HK-2 (cell line): Measurements from ENCODE around the gene GUCY2C.
"Not testable (repeated sequence)": the region's sequence is repeated elsewhere in the genome, so short reads cannot be mapped to it uniquely, and the experiment has no call there.

Experiments used
- DNase-seq: peaks from one replicate; pipeline ENCODE4 v3.0.0-alpha.2; 2018; ENCODE audit not compliant: unreplicated experiment

GUCY2C gene

GRCh38 chr12:14696265-14696741, at the start of gene GUCY2C:
Gene GUCY2C, minus strand, starts transcription at chr12:14696599. Its CDS starts 151 bp downstream, at chr12:14696448.
- no peak for DNase-seq

- DNase-seq: no peak
Observed at GRCh38 chr12:14743061-14743460, 46.7 kb upstream of the GUCY2C start.

- no peak for DNase-seq
Observed at GRCh38 chr12:14741942-14742341, 45.5 kb upstream of the GUCY2C start.

GRCh38 chr12:14741153-14741552, 44.8 kb upstream of the GUCY2C start:
- peak; percentile 19 for DNase-seq

- not testable (repeated sequence) for DNase-seq
Observed at GRCh38 chr12:14736441-14736840, 40.0 kb upstream of the GUCY2C start.

DNA sequence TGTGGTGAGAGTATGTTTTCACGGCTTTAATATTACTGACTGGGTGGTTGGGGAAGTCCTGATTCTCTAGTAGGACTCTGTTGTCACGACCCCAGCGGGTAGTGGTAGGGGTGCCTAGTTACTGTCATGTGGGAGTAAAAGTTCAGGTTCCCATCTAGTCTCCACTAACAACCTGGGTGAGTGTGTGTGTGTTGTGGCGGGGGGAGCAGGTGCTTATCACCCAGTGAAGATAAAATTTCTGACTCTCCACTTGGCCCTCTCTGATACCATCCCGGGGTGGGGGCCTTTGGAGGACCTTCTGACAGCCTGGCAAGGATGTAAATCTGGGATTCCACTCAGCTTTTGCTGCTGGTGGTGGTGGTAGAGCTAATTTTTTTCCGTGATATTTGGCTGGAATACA, 35.4 kb upstream of the GUCY2C start:
- no peak for DNase-seq

DNA sequence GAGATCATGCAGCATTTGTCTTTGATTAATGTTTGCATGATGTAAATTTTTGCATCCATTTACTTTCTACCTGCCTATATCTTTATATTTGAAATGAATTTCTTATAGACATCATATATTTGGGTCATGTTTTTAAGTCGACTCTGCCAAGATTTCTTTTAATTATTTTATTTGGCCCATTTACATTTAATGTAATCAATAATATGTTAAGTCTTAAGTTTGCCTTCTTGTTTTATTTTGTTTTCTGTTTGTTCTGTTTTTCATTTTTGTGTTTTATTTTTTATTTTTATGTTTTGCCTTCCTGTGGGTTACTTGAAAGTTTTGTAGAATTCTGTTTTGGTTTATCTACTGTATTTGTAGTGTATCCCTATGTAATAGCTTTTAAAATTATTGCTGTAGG, 33.2 kb upstream of the GUCY2C start:
- DNase-seq: no peak

DNA sequence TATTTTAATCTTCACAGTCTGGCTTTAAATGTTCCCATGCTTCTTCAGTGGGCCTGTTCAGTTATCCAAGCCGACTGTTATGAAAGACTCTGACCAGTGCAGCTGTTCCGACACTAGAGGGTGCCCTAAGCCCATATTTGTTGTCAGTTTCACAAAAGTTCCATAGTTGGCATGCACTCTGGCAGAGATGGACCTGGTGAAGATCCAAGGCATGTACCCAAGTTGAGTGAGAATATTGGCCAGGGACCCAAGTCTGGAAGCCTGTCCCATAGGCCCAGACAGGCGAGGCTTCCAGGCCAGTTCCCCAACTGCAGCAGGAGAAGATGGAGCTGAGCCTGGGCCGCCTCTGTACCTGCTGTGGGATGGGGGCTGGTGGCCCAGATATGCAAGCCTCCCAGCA, 27.4 kb upstream of the GUCY2C start:
- peak; percentile 18 for DNase-seq

- no peak for DNase-seq
Observed at GRCh38 chr12:14716848-14717444, 20.5 kb upstream of the GUCY2C start.

DNA sequence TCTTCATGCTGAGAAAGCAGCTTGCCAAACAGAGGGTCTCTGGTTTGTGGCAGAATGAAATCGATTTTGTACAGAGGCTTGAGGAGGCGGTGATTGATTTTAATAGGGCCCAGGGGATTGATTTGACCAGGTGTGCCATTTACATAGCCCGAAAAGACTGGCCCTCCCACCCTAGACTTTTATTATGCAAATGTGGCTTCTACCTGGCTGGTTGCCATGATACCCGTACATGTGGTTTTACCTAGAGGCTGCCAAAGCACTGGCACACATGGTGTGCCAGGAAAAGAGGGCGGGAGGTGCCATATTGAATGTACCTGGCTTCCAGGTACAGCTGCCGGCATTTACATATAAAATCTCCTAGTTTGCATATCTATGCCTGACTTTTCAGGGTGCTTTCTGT, 18.0 kb upstream of the GUCY2C start:
- DNase-seq: no peak

GRCh38 chr12:14710632-14711320, 14.4 kb upstream of the GUCY2C start:
- DNase-seq: no peak

GRCh38 chr12:14701809-14702568, 5.6 kb upstream of the GUCY2C start:
- DNase-seq: no peak

DNA sequence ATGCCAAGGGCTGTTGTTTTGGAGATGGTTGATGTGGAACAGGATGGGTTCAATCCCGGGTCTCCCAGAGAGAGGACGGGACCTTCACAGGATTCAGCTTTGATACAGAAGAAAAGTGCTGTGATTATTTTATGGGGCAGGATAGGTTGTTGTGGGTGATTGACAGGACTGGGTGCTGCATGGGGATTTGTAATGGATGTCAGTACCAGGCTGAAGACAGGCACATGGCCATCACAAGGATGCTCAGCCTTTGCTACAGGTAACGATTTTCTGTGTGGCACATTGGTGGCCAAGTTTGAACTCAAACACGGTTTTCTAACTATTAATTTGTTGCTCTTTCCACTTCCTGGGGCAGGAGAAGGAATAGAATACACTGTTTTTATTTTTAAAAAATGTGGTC, 4.5 kb upstream of the GUCY2C start:
- no peak for DNase-seq

DNA sequence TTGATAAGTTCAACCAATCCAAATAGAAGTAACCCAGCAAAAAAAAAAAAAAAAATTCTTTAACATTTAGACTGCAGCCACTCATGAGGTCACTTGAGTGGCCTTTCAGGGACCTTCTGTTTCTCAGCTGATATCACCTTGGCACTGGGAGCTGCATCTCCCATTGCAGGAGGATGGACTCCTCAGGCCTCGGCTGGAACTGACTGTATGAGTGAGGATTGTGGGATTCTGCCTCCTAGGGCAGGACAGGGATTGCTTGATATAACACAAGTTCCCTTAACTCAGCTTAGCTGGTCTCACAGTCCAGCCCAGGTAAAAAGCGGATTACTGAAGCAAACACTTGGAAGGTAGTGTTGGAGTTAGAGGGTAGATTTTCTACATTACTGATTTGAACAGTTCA, 3.5 kb upstream of the GUCY2C start:
- DNase-seq: no peak

- no peak for DNase-seq
Observed at GRCh38 chr12:14698555-14698954, 2.2 kb upstream of the GUCY2C start.

DNA sequence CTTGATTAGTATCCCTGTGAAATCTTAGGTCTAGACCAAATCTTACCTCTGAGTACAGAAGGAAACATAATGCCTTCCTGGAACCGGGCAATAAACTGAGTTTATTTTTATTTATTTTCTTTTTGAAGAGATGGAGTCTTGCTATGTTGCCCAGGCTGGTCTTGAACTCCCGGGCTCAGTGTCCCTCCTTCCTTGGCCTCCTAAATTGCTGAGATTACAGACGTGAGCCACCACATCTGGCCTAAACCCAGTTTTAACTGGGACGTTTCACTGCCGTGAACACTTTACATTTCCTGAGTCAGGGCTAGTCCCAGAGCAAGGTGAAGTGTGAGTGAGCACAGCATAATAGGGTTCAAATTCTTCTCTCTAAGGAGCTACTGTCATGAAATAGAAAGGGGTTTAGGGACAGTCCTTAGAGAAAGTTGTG, 671 bp downstream of the GUCY2C start:
- DNase-seq: no peak

GRCh38 chr12:14694970-14695369, 1.4 kb downstream of the GUCY2C start:
- DNase-seq: no peak

- no peak for DNase-seq
Observed at GRCh38 chr12:14694145-14694714, 2.2 kb downstream of the GUCY2C start.

GRCh38 chr12:14693116-14693515, 3.3 kb downstream of the GUCY2C start:
- no peak for DNase-seq

DNA sequence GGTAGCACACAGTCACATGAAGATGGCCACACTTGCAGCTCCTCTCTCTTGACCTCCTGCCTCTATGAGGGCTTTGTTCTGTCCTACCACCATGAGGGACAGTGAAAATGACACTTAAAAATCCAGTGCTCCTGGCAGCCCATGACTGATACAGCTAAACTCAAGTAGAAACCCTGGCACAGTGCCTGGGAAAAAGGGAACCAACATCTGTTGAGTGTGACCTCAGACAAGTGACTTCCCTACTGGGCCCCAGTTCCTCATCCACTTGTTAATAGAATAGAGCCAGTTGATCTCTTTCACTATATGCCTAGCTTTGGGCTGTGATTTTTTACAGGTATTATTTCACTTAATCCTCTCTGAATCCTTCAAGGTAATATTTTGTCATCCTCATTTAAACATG, 4.8 kb downstream of the GUCY2C start:
- DNase-seq: no peak

DNA sequence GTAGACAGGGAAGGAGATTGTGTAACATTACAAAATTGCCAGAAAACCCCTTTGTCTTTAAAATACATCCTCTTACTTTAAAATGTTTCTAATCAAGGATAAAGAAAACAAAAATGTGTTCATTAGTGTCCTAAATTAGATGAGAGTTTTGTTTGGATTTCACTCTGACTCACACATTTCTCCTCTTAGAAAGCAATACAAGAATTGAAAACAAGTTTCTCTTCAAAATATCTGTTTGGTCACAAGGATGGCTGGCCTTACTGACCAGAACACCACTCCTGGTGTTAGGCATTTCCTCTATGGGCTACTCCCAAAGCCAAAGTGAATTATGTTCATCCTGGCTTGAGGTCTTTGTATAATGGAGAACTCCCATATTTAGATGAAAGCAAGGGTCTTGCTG, 6.4 kb downstream of the GUCY2C start:
- DNase-seq: no peak

GRCh38 chr12:14689144-14689543, 7.3 kb downstream of the GUCY2C start:
- no peak for DNase-seq
